ENCODE measurements around the gene KAZN.

Gene KAZN

DNA sequence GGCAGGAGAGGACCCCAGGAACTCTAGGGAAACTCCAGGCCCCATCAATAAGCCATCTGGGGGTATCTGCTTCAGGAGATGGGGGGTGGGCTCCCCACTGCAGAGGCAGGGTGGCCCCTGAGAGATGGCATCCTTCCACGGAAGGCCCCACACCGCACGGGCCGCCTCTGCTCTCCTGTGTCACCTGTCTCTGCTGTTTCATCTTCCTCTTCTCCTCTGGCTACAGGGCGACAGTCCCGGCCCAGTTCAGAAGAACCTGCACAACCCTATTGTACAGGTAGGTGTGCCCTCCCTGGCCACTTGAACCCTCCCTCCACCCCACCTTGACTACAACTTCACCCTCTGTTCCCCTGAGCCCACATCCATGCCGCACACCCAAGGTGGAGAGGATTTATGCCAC lies 464.9 kb downstream of the KAZN start:
- Histone ChIP-seq H3K4me1 (ENCODE audit: control insufficient read depth in 1 of 2, insufficient read depth in 1 of 2, low read depth in 1 of 2, low read length in 1 of 2) (no peaks in the 10 kb centered on the region), H3K27ac (no peak overlapping the region), H3K27me3 (no peaks in the 10 kb centered on the region), H3K4me3 (ENCODE audit: low read depth in 1 of 2, low read length in 1 of 2) (no peak overlapping the region), H3K36me3 (no peaks in the 10 kb centered on the region), H3K9me3 (no peaks in the 10 kb centered on the region)
- TF ChIP-seq, protein P1, sequence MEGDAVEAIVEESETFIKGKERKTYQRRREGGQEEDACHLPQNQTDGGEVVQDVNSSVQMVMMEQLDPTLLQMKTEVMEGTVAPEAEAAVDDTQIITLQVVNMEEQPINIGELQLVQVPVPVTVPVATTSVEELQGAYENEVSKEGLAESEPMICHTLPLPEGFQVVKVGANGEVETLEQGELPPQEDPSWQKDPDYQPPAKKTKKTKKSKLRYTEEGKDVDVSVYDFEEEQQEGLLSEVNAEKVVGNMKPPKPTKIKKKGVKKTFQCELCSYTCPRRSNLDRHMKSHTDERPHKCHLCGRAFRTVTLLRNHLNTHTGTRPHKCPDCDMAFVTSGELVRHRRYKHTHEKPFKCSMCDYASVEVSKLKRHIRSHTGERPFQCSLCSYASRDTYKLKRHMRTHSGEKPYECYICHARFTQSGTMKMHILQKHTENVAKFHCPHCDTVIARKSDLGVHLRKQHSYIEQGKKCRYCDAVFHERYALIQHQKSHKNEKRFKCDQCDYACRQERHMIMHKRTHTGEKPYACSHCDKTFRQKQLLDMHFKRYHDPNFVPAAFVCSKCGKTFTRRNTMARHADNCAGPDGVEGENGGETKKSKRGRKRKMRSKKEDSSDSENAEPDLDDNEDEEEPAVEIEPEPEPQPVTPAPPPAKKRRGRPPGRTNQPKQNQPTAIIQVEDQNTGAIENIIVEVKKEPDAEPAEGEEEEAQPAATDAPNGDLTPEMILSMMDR (IDR thresholded peaks at IDR 0.05): no peak

DNA sequence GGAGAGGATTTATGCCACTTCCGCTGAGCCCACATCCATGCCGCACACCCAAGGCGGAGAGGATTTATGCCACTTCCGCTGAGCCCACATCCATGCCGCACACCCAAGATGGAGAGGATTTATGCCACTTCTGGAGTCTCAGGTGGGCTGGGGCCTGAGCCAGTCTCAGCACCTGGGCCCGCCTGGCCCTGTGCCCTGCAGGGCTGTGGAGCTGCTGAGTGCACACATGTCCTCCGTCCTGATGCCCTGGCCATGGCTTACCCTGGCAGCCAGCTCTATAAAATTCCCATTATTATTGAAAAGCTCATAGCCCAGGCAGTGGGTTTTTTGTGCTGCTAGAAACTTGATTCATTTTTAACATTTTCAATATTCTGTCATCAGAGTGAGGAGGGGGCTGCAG lies 465.3 kb downstream of the KAZN start:
- Histone ChIP-seq H3K27me3 (no peaks in the 10 kb centered on the region), H3K36me3 (no peaks in the 10 kb centered on the region), H3K4me3 (ENCODE audit: low read depth in 1 of 2, low read length in 1 of 2) (no peak overlapping the region), H3K4me1 (ENCODE audit: control insufficient read depth in 1 of 2, insufficient read depth in 1 of 2, low read depth in 1 of 2, low read length in 1 of 2) (no peaks in the 10 kb centered on the region), H3K27ac (no peak overlapping the region), H3K9me3 (no peaks in the 10 kb centered on the region)
- TF ChIP-seq, protein P1 (IDR thresholded peaks at IDR 0.05): no peak

DNA sequence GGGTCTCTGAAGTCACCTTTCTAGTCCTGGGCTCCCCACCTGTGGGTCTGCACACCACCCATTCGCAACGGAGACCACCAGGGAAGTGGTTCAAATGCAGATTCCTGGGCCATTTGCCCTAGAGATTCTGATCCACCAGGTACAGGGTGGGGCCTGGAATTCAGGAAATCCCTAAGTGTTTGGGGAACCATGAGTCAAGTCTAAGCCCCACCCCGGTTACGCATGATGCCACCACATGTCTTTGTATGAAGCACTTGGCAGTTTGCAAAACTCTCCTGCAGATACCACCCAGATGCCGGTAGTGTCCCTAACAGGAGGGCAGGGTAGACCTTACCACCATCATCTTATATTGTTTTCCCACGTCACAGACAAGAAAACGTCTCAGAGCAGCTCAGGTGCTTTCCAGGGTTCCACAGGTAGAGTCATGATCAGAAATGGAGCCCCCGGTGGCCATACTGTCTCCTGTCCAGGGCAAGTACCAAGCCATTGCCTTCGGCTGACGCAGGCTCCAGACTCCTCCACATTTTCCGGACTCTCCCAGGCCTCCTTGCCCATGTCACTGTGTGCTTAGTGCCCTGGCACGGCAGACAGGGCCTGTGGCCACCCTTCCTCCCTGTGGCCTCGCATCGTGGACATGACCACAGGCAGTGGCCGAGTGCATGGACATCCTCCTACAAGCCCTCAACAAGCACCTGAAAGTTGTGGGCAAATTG lies 465.9 kb downstream of the KAZN start:
- Histone ChIP-seq H3K9me3 (no peaks in the 10 kb centered on the region), H3K36me3 (no peaks in the 10 kb centered on the region), H3K4me1 (ENCODE audit: control insufficient read depth in 1 of 2, insufficient read depth in 1 of 2, low read depth in 1 of 2, low read length in 1 of 2) (no peaks in the 10 kb centered on the region), H3K27me3 (no peaks in the 10 kb centered on the region), H3K4me3 (ENCODE audit: low read depth in 1 of 2, low read length in 1 of 2) (no peak overlapping the region), H3K27ac (no peak overlapping the region)
- TF ChIP-seq, protein P1 (IDR thresholded peaks at IDR 0.05): no peak

DNA sequence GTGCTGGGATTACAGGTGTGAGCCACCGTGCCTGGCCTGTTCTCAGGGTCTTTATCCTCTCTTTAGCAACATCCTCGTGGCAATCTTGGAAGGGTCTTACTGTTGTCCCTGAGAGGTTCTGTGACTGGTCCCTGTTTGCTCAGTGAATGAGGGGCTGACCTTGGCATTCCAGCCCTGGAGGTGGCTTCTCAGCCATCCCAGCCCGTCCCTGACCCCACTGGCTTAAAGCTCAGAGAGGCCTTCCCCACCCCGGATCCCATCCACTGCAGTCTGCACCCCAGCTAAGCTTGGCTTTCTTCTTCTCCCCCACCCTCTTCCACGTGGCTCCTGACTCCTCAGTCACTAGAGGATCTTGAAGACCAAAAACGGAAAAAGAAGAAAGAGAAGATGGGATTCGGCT lies 466.8 kb downstream of the KAZN start:
- Histone ChIP-seq H3K4me1 (ENCODE audit: control insufficient read depth in 1 of 2, insufficient read depth in 1 of 2, low read depth in 1 of 2, low read length in 1 of 2) (no peaks in the 10 kb centered on the region), H3K36me3 (no peaks in the 10 kb centered on the region), H3K27me3 (no peaks in the 10 kb centered on the region), H3K27ac (no peak overlapping the region), H3K9me3 (no peaks in the 10 kb centered on the region), H3K4me3 (ENCODE audit: low read depth in 1 of 2, low read length in 1 of 2) (no peak overlapping the region)
- TF ChIP-seq, protein P1 (IDR thresholded peaks at IDR 0.05): no peak

GRCh38 chr1:15065736-15066135 lies 467.3 kb downstream of the KAZN start:
- no peaks in the 10 kb centered on the region for H3K9me3 ChIP-seq
- TF ChIP-seq, protein P1 (IDR thresholded peaks at IDR 0.05): no peak
- H3K36me3 ChIP-seq: no peaks in the 10 kb centered on the region
- no peaks in the 10 kb centered on the region for H3K27me3 ChIP-seq
- H3K4me1 ChIP-seq (ENCODE audit: control insufficient read depth in 1 of 2, insufficient read depth in 1 of 2, low read depth in 1 of 2, low read length in 1 of 2): no peaks in the 10 kb centered on the region
- H3K4me3 ChIP-seq (ENCODE audit: low read depth in 1 of 2, low read length in 1 of 2): no peak overlapping the region
- H3K27ac ChIP-seq: no peak overlapping the region
